GM06990 (cell line): Measurements from ENCODE around the gene IFNAR1.
A peak's percentile ranks its signal among the peaks of the same experiment; 100 is the strongest.
"Not testable (repeated sequence)": the region's sequence is repeated elsewhere in the genome, so short reads cannot be mapped to it uniquely, and the experiment has no call there.

Source experiments
- DNase-seq: peaks from one replicate; pipeline ENCODE4 v3.0.0-alpha.2; 2011; ENCODE audit not compliant: insufficient read length; ENCODE audit errors: extremely low read depth
- H3K27me3 ChIP-seq: replicated peaks from 2 replicates; pipeline ENCODE4 v1.6.0; 2011; ENCODE audit warnings: low read length; ENCODE audit not compliant: control insufficient read depth, insufficient read depth
- H3K36me3 ChIP-seq: 2 replicates; pipeline ENCODE4 v1.5.1; 2011; ENCODE audit warnings: low read length; ENCODE audit not compliant: control insufficient read depth, insufficient read depth
- H3K4me3 ChIP-seq: replicated peaks from 2 replicates; pipeline ENCODE4 v1.5.1; 2011; ENCODE audit warnings: low read depth, mild to moderate bottlenecking, control low read depth, low read length
- CTCF ChIP-seq: IDR thresholded peaks from 2 replicates; pipeline ENCODE4 v1.5.1; 2011; ENCODE audit warnings: low read length, control low read depth, mild to moderate bottlenecking, inconsistent platforms; ENCODE audit not compliant: insufficient read depth, poor library complexity, severe bottlenecking

IFNAR1 gene

GRCh38 chr21:33380483-33380998, 55.8 kb downstream of the IFNAR1 start:
- peak; percentile 85 for DNase-seq
- H3K36me3 ChIP-seq = no peaks in the 10 kb centered on the region
- H3K27me3 ChIP-seq = no peaks in the 10 kb centered on the region
- no peak overlapping the region for H3K4me3 ChIP-seq
- TF ChIP-seq CTCF = no peak

- not testable (repeated sequence) for H3K4me3 ChIP-seq, H3K36me3 ChIP-seq, H3K27me3 ChIP-seq, DNase-seq
Observed at GRCh38 chr21:33381381-33381780, 56.6 kb downstream of the IFNAR1 start.

GRCh38 chr21:33383056-33383888, 58.5 kb downstream of the IFNAR1 start:
- H3K27me3 ChIP-seq = no peaks in the 10 kb centered on the region
- DNase-seq = peak; percentile 87
- no peaks in the 10 kb centered on the region for H3K36me3 ChIP-seq
- H3K4me3 ChIP-seq = peak overlapping the region; percentile 52
- TF ChIP-seq CTCF = no peak

GRCh38 chr21:33384841-33385331, 60.1 kb downstream of the IFNAR1 start:
- no peaks in the 10 kb centered on the region for H3K27me3 ChIP-seq
- H3K36me3 ChIP-seq = no peaks in the 10 kb centered on the region
- no peak overlapping the region for H3K4me3 ChIP-seq
- TF ChIP-seq CTCF = no peak
- DNase-seq = no peak

GRCh38 chr21:33386222-33386784, 61.5 kb downstream of the IFNAR1 start:
- DNase-seq = no peak
- peak; percentile 34 for TF ChIP-seq CTCF
- Histone ChIP-seq H3K4me3 (no peak overlapping the region), H3K36me3 (no peaks in the 10 kb centered on the region), H3K27me3 (no peaks in the 10 kb centered on the region)

- Histone ChIP-seq H3K27me3 (no peaks in the 10 kb centered on the region), H3K36me3 (no peaks in the 10 kb centered on the region), H3K4me3 (no peak overlapping the region)
- DNase-seq = no peak
- no peak for TF ChIP-seq CTCF
Observed at GRCh38 chr21:33387294-33387693, 62.5 kb downstream of the IFNAR1 start.
